Nephron progenitor cell (in vitro differentiated cells): ENCODE results near the gene TCIRG1.
A peak's percentile ranks its signal among the peaks of the same experiment; 100 is the strongest.

Experiments used
- DNase-seq: peaks from one replicate; pipeline ENCODE4 v3.0.0; 2021
- H3K27ac Mint-ChIP-seq: 2 replicates; pipeline ENCODE4 v1.8.0; 2021; ENCODE audit warnings: mild to moderate bottlenecking, moderate library complexity, mixed read lengths
- H3K27me3 Mint-ChIP-seq: 2 replicates; pipeline ENCODE4 v1.8.0; 2021; ENCODE audit warnings: mild to moderate bottlenecking, low read depth, mixed read lengths; ENCODE audit not compliant: poor library complexity
- H3K36me3 Mint-ChIP-seq: 2 replicates; pipeline ENCODE4 v1.8.0; 2021; ENCODE audit warnings: low read depth, mixed read lengths
- H3K4me1 Mint-ChIP-seq: 2 replicates; pipeline ENCODE4 v1.8.0; 2021; ENCODE audit warnings: mixed read lengths
- H3K4me3 Mint-ChIP-seq: 2 replicates; pipeline ENCODE4 v1.8.0; 2021; ENCODE audit warnings: mild to moderate bottlenecking, moderate library complexity, mixed read lengths
- H3K9me3 Mint-ChIP-seq: 2 replicates; pipeline ENCODE4 v1.8.0; 2021; ENCODE audit warnings: mild to moderate bottlenecking, moderate library complexity, mixed read lengths
- TF ChIP-seq, protein P1 (sequence below): fragments of 200-600 bp; sonication (generic); IDR thresholded peaks from 2 replicates; pipeline ENCODE4 v1.5.0; 2021; ENCODE audit warnings: antibody characterized with exemption

TCIRG1 gene

DNA sequence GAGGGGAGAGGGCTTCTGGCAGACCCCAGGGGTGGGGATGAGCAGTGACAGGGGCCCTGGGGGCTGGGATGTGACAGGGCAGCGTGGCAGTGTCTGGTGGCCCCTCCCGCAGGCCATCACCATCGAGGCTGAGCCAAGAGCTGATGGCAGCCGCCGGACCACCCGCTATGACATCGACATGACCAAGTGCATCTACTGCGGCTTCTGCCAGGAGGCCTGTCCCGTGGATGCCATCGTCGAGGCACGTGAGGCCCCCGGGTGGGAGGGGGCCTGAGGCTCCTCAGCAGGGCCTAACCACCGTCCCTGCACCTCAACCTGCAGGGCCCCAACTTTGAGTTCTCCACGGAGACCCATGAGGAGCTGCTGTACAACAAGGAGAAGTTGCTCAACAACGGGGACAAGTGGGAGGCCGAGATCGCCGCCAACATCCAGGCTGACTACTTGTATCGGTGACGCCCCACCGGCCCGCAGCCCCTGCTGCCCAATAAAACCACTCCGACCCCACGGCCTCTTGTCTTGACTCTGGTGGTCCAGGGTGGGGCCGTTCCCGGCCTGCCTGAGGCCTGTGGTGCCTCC lies 2.6 kb upstream of the TCIRG1 start:
- TF ChIP-seq, protein P1, sequence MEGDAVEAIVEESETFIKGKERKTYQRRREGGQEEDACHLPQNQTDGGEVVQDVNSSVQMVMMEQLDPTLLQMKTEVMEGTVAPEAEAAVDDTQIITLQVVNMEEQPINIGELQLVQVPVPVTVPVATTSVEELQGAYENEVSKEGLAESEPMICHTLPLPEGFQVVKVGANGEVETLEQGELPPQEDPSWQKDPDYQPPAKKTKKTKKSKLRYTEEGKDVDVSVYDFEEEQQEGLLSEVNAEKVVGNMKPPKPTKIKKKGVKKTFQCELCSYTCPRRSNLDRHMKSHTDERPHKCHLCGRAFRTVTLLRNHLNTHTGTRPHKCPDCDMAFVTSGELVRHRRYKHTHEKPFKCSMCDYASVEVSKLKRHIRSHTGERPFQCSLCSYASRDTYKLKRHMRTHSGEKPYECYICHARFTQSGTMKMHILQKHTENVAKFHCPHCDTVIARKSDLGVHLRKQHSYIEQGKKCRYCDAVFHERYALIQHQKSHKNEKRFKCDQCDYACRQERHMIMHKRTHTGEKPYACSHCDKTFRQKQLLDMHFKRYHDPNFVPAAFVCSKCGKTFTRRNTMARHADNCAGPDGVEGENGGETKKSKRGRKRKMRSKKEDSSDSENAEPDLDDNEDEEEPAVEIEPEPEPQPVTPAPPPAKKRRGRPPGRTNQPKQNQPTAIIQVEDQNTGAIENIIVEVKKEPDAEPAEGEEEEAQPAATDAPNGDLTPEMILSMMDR = no peak
- DNase-seq = no peak
- Mint-ChIP-seq H3K27me3 (no peaks in the 10 kb centered on the region), H3K36me3 (peaks cover 10% of the 10 kb centered on the region), H3K27ac (peak overlapping the region; percentile 84), H3K4me3 (no peak overlapping the region), H3K4me1 (peaks cover 19% of the 10 kb centered on the region), H3K9me3 (no peaks in the 10 kb centered on the region)

GRCh38 chr11:68036717-68037239 lies 2.0 kb upstream of the TCIRG1 start:
- Mint-ChIP-seq H3K4me1 (peaks cover 17% of the 10 kb centered on the region), H3K4me3 (no peak overlapping the region), H3K9me3 (no peaks in the 10 kb centered on the region), H3K27me3 (no peaks in the 10 kb centered on the region), H3K36me3 (peaks cover 6% of the 10 kb centered on the region), H3K27ac (peak overlapping the region; percentile 84)
- TF ChIP-seq, protein P1 = no peak
- DNase-seq = no peak

- Mint-ChIP-seq H3K4me3 (no peak overlapping the region), H3K9me3 (no peaks in the 10 kb centered on the region), H3K4me1 (peaks cover 17% of the 10 kb centered on the region), H3K36me3 (peaks cover 6% of the 10 kb centered on the region), H3K27me3 (no peaks in the 10 kb centered on the region), H3K27ac (no peak overlapping the region)
- no peak for DNase-seq
- TF ChIP-seq, protein P1 = no peak
Observed at GRCh38 chr11:68037411-68038225, 1.2 kb upstream of the TCIRG1 start.

DNA sequence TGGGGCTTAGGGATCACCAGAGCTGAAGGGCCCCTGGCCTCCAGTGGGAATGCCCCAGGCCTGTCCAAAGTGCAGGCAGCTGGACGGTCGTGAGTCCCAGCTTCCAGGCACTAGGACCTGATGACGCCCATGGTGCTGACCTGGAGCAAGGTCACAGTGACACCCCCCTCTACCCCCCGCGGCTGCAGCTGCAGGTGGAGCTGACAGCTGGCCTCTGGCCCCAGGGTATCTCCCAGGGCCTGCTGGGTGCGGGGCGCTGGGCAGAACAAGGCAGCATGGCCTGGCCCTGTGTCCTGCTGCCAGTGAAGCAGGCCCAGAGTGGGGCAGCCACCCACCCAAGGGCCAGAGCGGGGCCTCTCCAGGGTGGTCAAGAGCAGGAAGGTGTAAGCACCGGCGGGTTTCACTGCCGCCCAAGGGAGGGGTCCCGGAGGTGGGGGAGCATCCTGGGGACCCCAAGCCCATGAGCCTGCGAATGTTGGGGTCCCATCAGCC lies 553 bp upstream of the TCIRG1 start:
- Mint-ChIP-seq H3K27me3 (no peaks in the 10 kb centered on the region), H3K4me1 (peaks cover 17% of the 10 kb centered on the region), H3K36me3 (peaks cover 6% of the 10 kb centered on the region), H3K4me3 (no peak overlapping the region), H3K27ac (no peak overlapping the region), H3K9me3 (no peaks in the 10 kb centered on the region)
- no peak for DNase-seq
- TF ChIP-seq, protein P1 = no peak

- H3K4me3 Mint-ChIP-seq = peak overlapping the region; percentile 36
- TF ChIP-seq, protein P1 = no peak
- no peaks in the 10 kb centered on the region for H3K36me3 Mint-ChIP-seq
- no peaks in the 10 kb centered on the region for H3K27me3 Mint-ChIP-seq
- H3K4me1 Mint-ChIP-seq = peaks cover 21% of the 10 kb centered on the region
- no peaks in the 10 kb centered on the region for H3K9me3 Mint-ChIP-seq
- no peak for DNase-seq
- H3K27ac Mint-ChIP-seq = peak overlapping the region; percentile 90
Observed at GRCh38 chr11:68039526-68040086, 781 bp downstream of the TCIRG1 start.
